Activated CD4-positive, alpha-beta T cell treated with anti-CD3 and anti-CD28 coated beads for 36 hours (primary cell): Measurements from ENCODE around the gene CAMTA2. TPM values are rescaled to one million over a fixed set of nuclear protein-coding genes. Genes with fewer than 3 reads are reported as not detected.
A peak's percentile ranks its signal among the peaks of the same experiment; 100 is the strongest.

Source experiments
- ATAC-seq: fragments of 200-7000 bp; cut with Tn5 transposase; one replicate; pipeline ENCODE4 v1.10.0; 2021; ENCODE audit warnings: mild to moderate bottlenecking, moderate library complexity
- CTCF ChIA-PET: fragments of 350-600 bp; sonication (Branson Sonifier 250); formaldehyde crosslinking; loops from one replicate; lab custom pipeline; 2021; ENCODE audit warnings: antibody characterized with exemption; lab: Charles Lee
- POLR2A ChIA-PET: fragments of 350-600 bp; sonication (Branson Sonifier 250); formaldehyde crosslinking; loops from one replicate; lab custom pipeline; 2021; ENCODE audit warnings: antibody characterized with exemption, inconsistent platforms; lab: Charles Lee
- DNase-seq: peaks from one replicate; pipeline ENCODE4 v3.0.0-alpha.2; 2020
- H3K27ac Mint-ChIP-seq: one replicate; pipeline ENCODE4 v1.8.0; 2021; ENCODE audit warnings: mixed read lengths
- H3K27me3 Mint-ChIP-seq: one replicate; pipeline ENCODE4 v1.8.0; 2021; ENCODE audit warnings: mixed read lengths
- H3K36me3 Mint-ChIP-seq: one replicate; pipeline ENCODE4 v1.8.0; 2021; ENCODE audit warnings: low read depth, mixed read lengths
- H3K4me1 Mint-ChIP-seq: one replicate; pipeline ENCODE4 v1.8.0; 2021; ENCODE audit warnings: mixed read lengths
- H3K4me3 Mint-ChIP-seq: one replicate; pipeline ENCODE4 v1.8.0; 2021; ENCODE audit warnings: mild to moderate bottlenecking, moderate library complexity, mixed read lengths
- H3K9me3 Mint-ChIP-seq: one replicate; pipeline ENCODE4 v1.8.0; 2021; ENCODE audit warnings: low read depth, mixed read lengths
- intact Hi-C, 2 experiments: fragments of 100-400 bp; cut with DNase I in 1 of 2; cut with micrococcal nuclease in 1 of 2; formaldehyde crosslinking; loops; one replicate each; pipeline versions ENCODE4 v1.14.2 to v1.15.1; 2022 to 2024; cut with DNase I, micrococcal nuclease
- total RNA-seq, 2 experiments: library from RNA; stranded (reverse); gene quantifications; one replicate each; pipeline ENCODE4 v1.2.3, GENCODE V29; 2021

CAMTA2 gene
- total RNA-seq, 2 experiments from 2014 or later = 98.2 to 124 TPM

GRCh38 chr17:5027916-5028315 is 40.4 kb upstream of the CAMTA2 start:
- Mint-ChIP-seq H3K27me3 (no peaks in the 10 kb centered on the region), H3K4me3 (no peak overlapping the region), H3K4me1 (peaks cover 19% of the 10 kb centered on the region), H3K9me3 (no peaks in the 10 kb centered on the region), H3K27ac (no peak overlapping the region), H3K36me3 (peaks cover 7% of the 10 kb centered on the region)
- DNase-seq (no peak), ATAC-seq (no peak)
- ChIA-PET CTCF (interaction anchor here (0.6 to 9.8 kb wide), 4 partner anchors 8 to 301 kb away, joined by 3 to 82 read pairs (median 4); no protein-coding TSS in a partner anchor), POLR2A (interaction anchor here (0.6 kb wide), 1 partner anchor 10 kb away, joined by 3 read pairs; no protein-coding TSS in a partner anchor)
- intact Hi-C loops = no loop called here

DNA sequence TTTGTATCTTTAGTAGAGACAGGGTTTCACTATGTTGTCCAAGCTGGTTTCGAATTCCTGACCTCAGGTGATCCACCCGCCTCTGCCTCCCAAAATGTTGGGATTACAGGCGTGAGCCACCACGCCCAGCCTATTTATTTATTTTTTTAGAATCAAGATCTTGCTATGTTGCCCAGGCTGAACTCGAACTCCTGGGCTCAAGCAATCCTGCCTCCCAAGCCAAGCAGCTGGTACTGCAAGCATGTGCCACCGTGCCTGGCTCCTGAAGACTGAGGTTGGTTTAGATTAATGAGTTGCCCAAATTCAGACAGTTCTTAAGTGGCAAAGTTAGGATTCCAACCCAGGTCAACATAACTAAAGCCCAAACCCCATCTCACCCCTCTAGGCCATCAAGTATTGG is 39.8 kb upstream of the CAMTA2 start:
- intact Hi-C loops = no loop called here
- H3K27me3 Mint-ChIP-seq = no peaks in the 10 kb centered on the region
- H3K4me1 Mint-ChIP-seq = peaks cover 17% of the 10 kb centered on the region

GRCh38 chr17:5024604-5025003 is 37.1 kb upstream of the CAMTA2 start:
- no peak for ATAC-seq

More for the DNA sequence above, 39.8 kb upstream of the CAMTA2 start:
- no peak for ATAC-seq
- Mint-ChIP-seq H3K27ac (no peak overlapping the region), H3K9me3 (no peaks in the 10 kb centered on the region), H3K36me3 (peaks cover 9% of the 10 kb centered on the region), H3K4me3 (no peak overlapping the region)
- ChIA-PET POLR2A (no interaction called here), CTCF (interaction anchor here (0.6 to 9.8 kb wide), 4 partner anchors 8 to 35 kb away, joined by 4 to 82 read pairs (median 6); no protein-coding TSS in a partner anchor)
- no peak for DNase-seq

GRCh38 chr17:5023588-5024147 is 36.2 kb upstream of the CAMTA2 start:
- H3K36me3 Mint-ChIP-seq = peaks cover 14% of the 10 kb centered on the region
- DNase-seq (no peak), ATAC-seq (no peak)
- H3K4me1 Mint-ChIP-seq = peaks cover 7% of the 10 kb centered on the region
- no peaks in the 10 kb centered on the region for H3K9me3 Mint-ChIP-seq
- ChIA-PET POLR2A (no interaction called here), CTCF (no interaction called here)
- H3K27ac Mint-ChIP-seq = no peak overlapping the region
- no peak overlapping the region for H3K4me3 Mint-ChIP-seq
- H3K27me3 Mint-ChIP-seq = no peaks in the 10 kb centered on the region
- intact Hi-C loops = no loop called here

More at GRCh38 chr17:5024604-5025003, 37.1 kb upstream of the CAMTA2 start:
- Mint-ChIP-seq H3K27me3 (no peaks in the 10 kb centered on the region), H3K36me3 (peaks cover 14% of the 10 kb centered on the region), H3K4me1 (no peaks in the 10 kb centered on the region), H3K9me3 (no peaks in the 10 kb centered on the region), H3K27ac (no peak overlapping the region), H3K4me3 (no peak overlapping the region)
- POLR2A ChIA-PET = no interaction called here
- intact Hi-C loops = no loop called here
- no peak for DNase-seq
- CTCF ChIA-PET = interaction anchor here (0.7 kb wide), 1 partner anchor 22 kb away, joined by 3 read pairs; no protein-coding TSS in a partner anchor

DNA sequence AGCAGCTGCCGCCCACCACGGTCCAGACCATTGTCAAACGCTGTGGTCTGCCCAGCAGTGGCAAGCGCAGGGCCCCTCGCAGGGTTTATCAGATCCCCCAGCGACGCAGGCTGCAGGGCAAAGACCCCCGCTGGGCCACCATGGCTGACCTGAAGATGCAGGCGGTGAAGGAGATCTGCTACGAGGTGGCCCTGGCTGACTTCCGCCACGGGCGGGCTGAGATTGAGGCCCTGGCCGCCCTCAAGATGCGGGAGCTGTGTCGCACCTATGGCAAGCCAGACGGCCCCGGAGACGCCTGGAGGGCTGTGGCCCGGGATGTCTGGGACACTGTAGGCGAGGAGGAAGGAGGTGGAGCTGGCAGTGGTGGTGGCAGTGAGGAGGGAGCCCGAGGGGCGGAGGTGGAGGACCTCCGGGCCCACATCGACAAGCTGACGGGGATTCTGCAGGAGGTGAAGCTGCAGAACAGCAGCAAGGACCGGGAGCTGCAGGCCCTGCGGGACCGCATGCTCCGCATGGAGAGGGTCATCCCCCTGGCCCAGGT is 34.8 kb upstream of the CAMTA2 start:
- DNase-seq (no peak), ATAC-seq (no peak)
- H3K4me1 Mint-ChIP-seq = peaks cover 8% of the 10 kb centered on the region
- CTCF ChIA-PET = interaction anchor here (0.6 kb wide), 1 partner anchor 25 kb away, joined by 3 read pairs; the partner anchor contains the start of gene INCA1
- no peak overlapping the region for H3K27ac Mint-ChIP-seq
- no peak overlapping the region for H3K4me3 Mint-ChIP-seq
- peaks cover 14% of the 10 kb centered on the region for H3K36me3 Mint-ChIP-seq
- no peaks in the 10 kb centered on the region for H3K27me3 Mint-ChIP-seq
- POLR2A ChIA-PET = no interaction called here
- H3K9me3 Mint-ChIP-seq = no peaks in the 10 kb centered on the region
- intact Hi-C loops = no loop called here

DNA sequence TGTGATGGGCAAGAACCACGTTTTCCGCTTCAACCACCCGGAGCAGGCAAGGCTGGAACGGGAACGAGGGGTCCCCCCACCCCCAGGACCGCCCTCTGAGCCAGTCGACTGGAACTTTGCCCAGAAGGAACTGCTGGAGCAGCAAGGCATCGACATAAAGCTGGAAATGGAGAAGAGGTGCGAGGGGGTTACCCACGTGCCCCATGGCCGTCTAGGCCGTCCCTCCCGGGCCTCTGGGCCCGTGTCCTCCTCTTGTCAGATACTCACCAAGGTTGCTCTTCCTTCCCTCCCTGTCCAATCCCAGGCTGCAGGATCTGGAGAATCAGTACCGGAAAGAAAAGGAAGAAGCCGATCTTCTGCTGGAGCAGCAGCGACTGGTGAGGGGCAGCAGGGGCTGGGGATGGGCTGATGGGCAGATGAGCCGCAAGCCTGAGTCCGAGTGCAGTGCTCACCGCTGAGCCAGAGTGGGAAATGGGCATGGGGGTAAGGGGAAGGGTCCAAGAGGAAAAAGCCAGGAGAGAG is 33.1 kb upstream of the CAMTA2 start:
- Mint-ChIP-seq H3K9me3 (no peaks in the 10 kb centered on the region), H3K4me3 (no peak overlapping the region), H3K27me3 (no peaks in the 10 kb centered on the region), H3K36me3 (peaks cover 20% of the 10 kb centered on the region), H3K27ac (no peak overlapping the region), H3K4me1 (peaks cover 11% of the 10 kb centered on the region)
- no peak for DNase-seq
- intact Hi-C loops = no loop called here
- ChIA-PET CTCF (no interaction called here), POLR2A (no interaction called here)
- ATAC-seq = no peak

GRCh38 chr17:5019475-5019956 is 32.0 kb upstream of the CAMTA2 start:
- DNase-seq (peak; percentile 67), ATAC-seq (peak; percentile 93)
- Mint-ChIP-seq H3K4me3 (no peak overlapping the region), H3K9me3 (no peaks in the 10 kb centered on the region), H3K4me1 (peaks cover 11% of the 10 kb centered on the region), H3K27ac (peak overlapping the region; percentile 56), H3K27me3 (no peaks in the 10 kb centered on the region), H3K36me3 (peaks cover 24% of the 10 kb centered on the region)
- ChIA-PET POLR2A (no interaction called here), CTCF (interaction anchor here (0.9 to 1.2 kb wide), 7 partner anchors 8 to 110 kb away, joined by 3 to 10 read pairs (median 3); no protein-coding TSS in a partner anchor)
- intact Hi-C loops = loop anchor here (1.0 kb wide), 4 partner anchors 22 to 50 kb away; partner anchors contain the start of genes CAMTA2 (in 1 of the 2), INCA1 (in 1 of the 2) and KIF1C (in 1 of the 2)

DNA sequence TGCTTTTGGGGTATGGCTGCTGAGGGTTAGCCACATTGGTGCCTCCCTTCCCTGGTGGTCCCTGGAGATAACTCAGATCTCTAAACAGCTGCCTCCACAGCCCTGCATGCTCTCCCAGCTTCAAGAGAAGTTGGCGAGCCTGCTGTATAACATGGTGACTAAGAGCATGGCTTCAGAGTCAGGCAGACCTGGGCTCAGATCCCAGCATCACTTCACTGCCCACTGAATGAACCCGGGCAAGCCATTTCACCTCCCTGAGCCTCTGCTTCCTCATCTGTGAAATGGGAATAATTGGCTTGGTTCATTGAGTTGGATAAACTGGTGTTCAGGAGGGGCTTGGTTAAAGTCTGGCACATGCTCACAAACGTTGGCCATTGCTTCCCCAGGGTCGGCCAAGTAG is 26.9 kb upstream of the CAMTA2 start:
- Mint-ChIP-seq H3K36me3 (peaks cover 30% of the 10 kb centered on the region), H3K27me3 (no peaks in the 10 kb centered on the region), H3K4me1 (peaks cover 16% of the 10 kb centered on the region), H3K4me3 (no peak overlapping the region), H3K27ac (no peak overlapping the region), H3K9me3 (no peaks in the 10 kb centered on the region)
- DNase-seq (no peak), ATAC-seq (no peak)
- POLR2A ChIA-PET = no interaction called here
- CTCF ChIA-PET = interaction anchor here (0.6 to 1.0 kb wide), 2 partner anchors 25 to 299 kb away, joined by 4 read pairs; no protein-coding TSS in a partner anchor
- intact Hi-C loops = no loop called here

DNA sequence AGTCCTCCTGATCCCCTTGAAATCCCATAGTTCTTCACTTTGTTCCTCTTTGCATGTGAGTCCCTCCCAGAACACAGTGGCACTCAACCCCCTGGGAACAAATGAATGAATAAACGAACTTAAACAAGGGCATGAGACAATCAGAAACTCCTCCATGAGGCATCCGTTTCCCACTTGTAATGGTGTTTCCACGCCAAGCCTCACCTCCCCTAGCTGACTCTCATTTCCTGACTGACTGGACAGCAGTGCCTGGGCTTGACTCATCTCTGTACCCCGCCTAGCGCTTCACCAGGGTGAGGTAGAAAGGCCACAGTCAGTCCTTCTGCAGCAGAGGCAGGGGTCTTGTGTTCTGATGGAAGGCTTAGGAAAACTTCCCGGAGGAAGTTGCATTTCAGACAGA is 24.5 kb upstream of the CAMTA2 start:
- ATAC-seq = peak; percentile 89
- POLR2A ChIA-PET = no interaction called here
- intact Hi-C loops = no loop called here
- Mint-ChIP-seq H3K4me3 (no peak overlapping the region), H3K9me3 (no peaks in the 10 kb centered on the region), H3K27ac (peak overlapping the region; percentile 5), H3K27me3 (no peaks in the 10 kb centered on the region), H3K4me1 (peaks cover 9% of the 10 kb centered on the region), H3K36me3 (peaks cover 46% of the 10 kb centered on the region)
- CTCF ChIA-PET = no interaction called here
- peak; percentile 70 for DNase-seq

DNA sequence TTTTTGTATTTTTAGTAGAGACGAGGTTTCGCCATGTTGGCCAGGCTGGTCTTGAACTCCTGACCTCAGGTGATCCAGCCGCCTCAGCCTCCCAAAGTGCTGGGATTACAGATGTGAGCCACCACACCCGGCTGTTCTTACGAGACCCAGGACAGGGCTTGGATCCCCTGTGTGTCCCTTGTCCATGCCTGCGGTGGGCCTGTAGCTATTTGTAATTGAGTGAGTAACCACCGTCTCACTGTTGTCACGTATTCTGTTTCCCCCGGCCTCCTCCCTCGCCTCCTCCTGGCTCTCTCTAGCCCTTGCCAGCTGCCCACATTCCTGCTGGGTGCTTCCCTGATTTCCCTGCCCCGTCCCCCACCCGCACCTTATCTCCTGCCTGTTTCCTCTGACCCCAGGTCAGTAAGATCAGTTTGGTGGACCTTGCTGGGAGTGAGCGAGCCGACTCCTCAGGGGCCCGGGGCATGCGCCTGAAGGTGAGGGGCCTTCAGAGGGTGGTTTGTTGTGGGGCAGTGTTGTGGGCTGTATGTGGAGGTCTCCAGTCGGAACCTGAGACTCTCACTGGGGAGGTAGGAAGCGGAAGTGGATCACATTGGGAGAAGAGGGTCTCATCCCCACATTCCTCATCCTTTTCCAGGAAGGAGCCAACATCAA is 15.9 kb upstream of the CAMTA2 start:
- intact Hi-C loops = no loop called here
- no peak overlapping the region for H3K4me3 Mint-ChIP-seq
- no peak overlapping the region for H3K27ac Mint-ChIP-seq
- ChIA-PET POLR2A (no interaction called here), CTCF (no interaction called here)
- peaks cover 13% of the 10 kb centered on the region for H3K4me1 Mint-ChIP-seq
- H3K27me3 Mint-ChIP-seq = no peaks in the 10 kb centered on the region
- H3K36me3 Mint-ChIP-seq = peaks cover 49% of the 10 kb centered on the region
- DNase-seq = no peak
- no peak for ATAC-seq
- H3K9me3 Mint-ChIP-seq = no peaks in the 10 kb centered on the region

GRCh38 chr17:5002121-5002788 is 14.8 kb upstream of the CAMTA2 start:
- Mint-ChIP-seq H3K9me3 (no peaks in the 10 kb centered on the region), H3K36me3 (peaks cover 39% of the 10 kb centered on the region), H3K4me1 (peaks cover 13% of the 10 kb centered on the region), H3K4me3 (no peak overlapping the region), H3K27me3 (no peaks in the 10 kb centered on the region), H3K27ac (no peak overlapping the region)
- CTCF ChIA-PET = interaction anchor here (0.6 to 1.0 kb wide), 3 partner anchors 28 to 179 kb away, joined by 3 read pairs; no protein-coding TSS in a partner anchor
- intact Hi-C loops = no loop called here
- DNase-seq (no peak), ATAC-seq (no peak)
- POLR2A ChIA-PET = interaction anchor here (0.6 kb wide), 1 partner anchor 859 kb away, joined by 3 read pairs; no protein-coding TSS in a partner anchor
